Spleen (tissue), 7 donors: ENCODE results near the gene ARHGEF10L.

Experiments used
- POLR2A ChIP-seq, 3 donors: fragments of 450-650 bp; IDR thresholded peaks; one replicate each; pipeline ENCODE4 v1.5.1; 2017; ENCODE audit warnings: antibody characterized with exemption in 3 of 3, mild to moderate bottlenecking in 1 of 3
- TF ChIP-seq, protein P1 (sequence below), 11 experiments: fragments of 200-600 bp in 7 of 11; fragments of 450-650 bp in 4 of 11; sonication (generic) in 4 of 11; IDR thresholded peaks in 8 of 11; conservative IDR thresholded peaks in 3 of 11; 1 replicate in 7 of 11; 2 replicates in 4 of 11; pipeline versions ENCODE4 v1.4.0 to v1.8.0; 2016 to 2021; ENCODE audit warnings: antibody characterized with exemption in 11 of 11, inconsistent platforms in 4 of 11, mild to moderate bottlenecking in 1 of 11
- donor health status: DM: no; HTN: no; CAD: no; lungs with moderate emphysema.
- donor health status: DM: no; HTN: no; CAD: no.
- donor health status: DM: no; HTN: no; CAD: no.

DNA sequence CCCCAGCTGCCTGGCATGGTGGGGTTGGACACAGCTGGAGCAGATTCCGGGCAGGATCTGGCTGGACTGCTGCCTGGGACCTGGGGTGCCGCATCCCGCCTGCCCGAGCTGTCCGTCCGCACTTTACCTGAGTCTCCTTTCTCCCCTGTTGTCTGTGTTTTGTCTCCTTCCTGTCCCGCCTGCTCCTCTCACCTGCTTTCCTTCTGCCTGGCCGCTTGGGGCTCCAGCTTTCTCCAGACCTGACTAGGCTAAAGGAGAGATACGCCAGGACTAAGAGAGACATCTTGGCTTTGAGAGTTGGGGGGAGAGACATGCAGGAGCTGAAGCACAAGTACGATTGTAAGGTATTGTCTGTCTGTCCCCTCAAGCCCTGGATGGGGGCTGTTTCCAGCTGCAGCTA is 73.3 kb downstream of the ARHGEF10L start:
- TF ChIP-seq POLR2A (IDR thresholded peaks at IDR 0.05) = no peak
- TF ChIP-seq, protein P1, sequence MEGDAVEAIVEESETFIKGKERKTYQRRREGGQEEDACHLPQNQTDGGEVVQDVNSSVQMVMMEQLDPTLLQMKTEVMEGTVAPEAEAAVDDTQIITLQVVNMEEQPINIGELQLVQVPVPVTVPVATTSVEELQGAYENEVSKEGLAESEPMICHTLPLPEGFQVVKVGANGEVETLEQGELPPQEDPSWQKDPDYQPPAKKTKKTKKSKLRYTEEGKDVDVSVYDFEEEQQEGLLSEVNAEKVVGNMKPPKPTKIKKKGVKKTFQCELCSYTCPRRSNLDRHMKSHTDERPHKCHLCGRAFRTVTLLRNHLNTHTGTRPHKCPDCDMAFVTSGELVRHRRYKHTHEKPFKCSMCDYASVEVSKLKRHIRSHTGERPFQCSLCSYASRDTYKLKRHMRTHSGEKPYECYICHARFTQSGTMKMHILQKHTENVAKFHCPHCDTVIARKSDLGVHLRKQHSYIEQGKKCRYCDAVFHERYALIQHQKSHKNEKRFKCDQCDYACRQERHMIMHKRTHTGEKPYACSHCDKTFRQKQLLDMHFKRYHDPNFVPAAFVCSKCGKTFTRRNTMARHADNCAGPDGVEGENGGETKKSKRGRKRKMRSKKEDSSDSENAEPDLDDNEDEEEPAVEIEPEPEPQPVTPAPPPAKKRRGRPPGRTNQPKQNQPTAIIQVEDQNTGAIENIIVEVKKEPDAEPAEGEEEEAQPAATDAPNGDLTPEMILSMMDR (IDR thresholded peaks at IDR 0.05 in 8 of 11, conservative IDR thresholded peaks at IDR 0.05 in 3 of 11) = no peak
